Progenitor cell of endocrine pancreas (in vitro differentiated cells): ENCODE measurements around the gene CASP6. TPM values are rescaled to one million over a fixed set of nuclear protein-coding genes. Genes with fewer than 3 reads are reported as not detected.

Source experiments
- DNase-seq: peaks from one replicate; pipeline ENCODE4 v3.0.0; 2021; ENCODE audit warnings: low spot score; ENCODE audit not compliant: unreplicated experiment
- H3K27ac Mint-ChIP-seq: 2 replicates; pipeline ENCODE4 v1.8.0; 2021; ENCODE audit warnings: mild to moderate bottlenecking, moderate library complexity, mixed read lengths
- H3K27me3 Mint-ChIP-seq: 2 replicates; pipeline ENCODE4 v1.8.0; 2021; ENCODE audit warnings: mixed read lengths
- H3K36me3 Mint-ChIP-seq: 2 replicates; pipeline ENCODE4 v1.8.0; 2022; ENCODE audit warnings: mixed read lengths; ENCODE audit not compliant: insufficient read depth
- H3K4me1 Mint-ChIP-seq: 2 replicates; pipeline ENCODE4 v1.8.0; 2021; ENCODE audit warnings: low read depth, mixed read lengths
- H3K4me3 Mint-ChIP-seq: 2 replicates; pipeline ENCODE4 v1.8.0; 2021; ENCODE audit warnings: low read depth, mild to moderate bottlenecking, moderate library complexity, mixed read lengths
- H3K9me3 Mint-ChIP-seq: 2 replicates; pipeline ENCODE4 v1.8.0; 2021; ENCODE audit warnings: low read depth, mixed read lengths
- total RNA-seq: library from RNA; stranded (reverse); gene quantifications from 2 replicates; pipeline ENCODE4 v1.2.1, GENCODE V29; 2021
- TF ChIP-seq, protein P1 (sequence below): fragments of 200-600 bp; sonication (generic); IDR thresholded peaks from one replicate; pipeline ENCODE4 v1.5.0; 2021; ENCODE audit warnings: antibody characterized with exemption, mild to moderate bottlenecking; ENCODE audit not compliant: unreplicated experiment

The CASP6 gene
- total RNA-seq, 1 donor from 2014 or later, result 61.0 TPM

- Mint-ChIP-seq H3K36me3 (no peaks in the 10 kb centered on the region), H3K4me1 (no peaks in the 10 kb centered on the region), H3K9me3 (no peaks in the 10 kb centered on the region), H3K27me3 (no peaks in the 10 kb centered on the region), H3K4me3 (no peak overlapping the region), H3K27ac (no peak overlapping the region)
- DNase-seq, result no peak
- TF ChIP-seq, protein P1, sequence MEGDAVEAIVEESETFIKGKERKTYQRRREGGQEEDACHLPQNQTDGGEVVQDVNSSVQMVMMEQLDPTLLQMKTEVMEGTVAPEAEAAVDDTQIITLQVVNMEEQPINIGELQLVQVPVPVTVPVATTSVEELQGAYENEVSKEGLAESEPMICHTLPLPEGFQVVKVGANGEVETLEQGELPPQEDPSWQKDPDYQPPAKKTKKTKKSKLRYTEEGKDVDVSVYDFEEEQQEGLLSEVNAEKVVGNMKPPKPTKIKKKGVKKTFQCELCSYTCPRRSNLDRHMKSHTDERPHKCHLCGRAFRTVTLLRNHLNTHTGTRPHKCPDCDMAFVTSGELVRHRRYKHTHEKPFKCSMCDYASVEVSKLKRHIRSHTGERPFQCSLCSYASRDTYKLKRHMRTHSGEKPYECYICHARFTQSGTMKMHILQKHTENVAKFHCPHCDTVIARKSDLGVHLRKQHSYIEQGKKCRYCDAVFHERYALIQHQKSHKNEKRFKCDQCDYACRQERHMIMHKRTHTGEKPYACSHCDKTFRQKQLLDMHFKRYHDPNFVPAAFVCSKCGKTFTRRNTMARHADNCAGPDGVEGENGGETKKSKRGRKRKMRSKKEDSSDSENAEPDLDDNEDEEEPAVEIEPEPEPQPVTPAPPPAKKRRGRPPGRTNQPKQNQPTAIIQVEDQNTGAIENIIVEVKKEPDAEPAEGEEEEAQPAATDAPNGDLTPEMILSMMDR, result no peak
These were observed 45.3 kb downstream of the CASP6 start for GRCh38 chr4:109657854-109658418.

DNA sequence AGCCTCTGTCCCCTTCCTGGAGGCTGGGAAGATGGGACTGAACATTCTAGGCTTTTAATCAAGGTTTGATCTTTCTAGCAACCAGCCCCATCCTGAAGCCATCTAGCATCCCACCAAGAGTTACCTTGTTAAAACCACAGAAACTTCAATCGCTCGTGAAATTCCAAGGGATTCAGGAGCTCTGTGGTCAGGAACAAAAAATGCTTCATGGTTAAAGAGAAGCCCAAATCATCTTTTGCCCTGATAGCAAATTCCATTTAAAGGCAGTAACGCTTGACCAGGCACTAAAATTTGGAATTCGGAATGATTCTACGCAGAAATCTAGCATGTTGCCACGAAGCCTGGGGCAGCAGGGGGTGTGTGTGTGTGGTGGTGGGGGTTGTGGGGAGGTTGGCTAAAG lies 47.8 kb downstream of the CASP6 start:
- Mint-ChIP-seq H3K27me3 (no peaks in the 10 kb centered on the region), H3K4me1 (no peaks in the 10 kb centered on the region), H3K4me3 (no peak overlapping the region), H3K36me3 (no peaks in the 10 kb centered on the region), H3K27ac (no peak overlapping the region), H3K9me3 (peaks cover 6% of the 10 kb centered on the region)
- TF ChIP-seq, protein P1, result no peak
- DNase-seq, result no peak

DNA sequence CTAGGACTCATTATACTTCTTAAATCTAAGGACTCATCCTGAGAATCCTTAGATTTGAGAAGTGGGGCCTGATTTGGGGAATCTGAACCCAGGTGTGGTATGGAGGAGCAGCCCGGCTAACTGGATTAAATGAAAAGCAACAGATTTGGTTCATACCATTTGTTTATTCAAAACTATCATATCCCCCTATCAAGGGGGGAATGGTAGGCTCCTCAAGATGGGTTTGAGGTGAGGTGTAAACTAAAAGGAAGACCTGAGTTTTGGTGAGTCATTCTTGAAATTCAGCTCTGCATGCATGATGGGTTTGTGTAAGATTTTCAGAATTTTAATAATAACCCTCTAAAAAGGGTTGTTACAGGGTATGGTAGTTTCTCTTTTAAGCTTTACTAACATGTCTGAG lies 53.4 kb downstream of the CASP6 start:
- no peak overlapping the region for H3K27ac Mint-ChIP-seq
- H3K4me3 Mint-ChIP-seq, result no peak overlapping the region
- DNase-seq, result no peak
- no peaks in the 10 kb centered on the region for H3K4me1 Mint-ChIP-seq
- TF ChIP-seq, protein P1, result no peak
- no peaks in the 10 kb centered on the region for H3K36me3 Mint-ChIP-seq
- peaks cover 11% of the 10 kb centered on the region for H3K9me3 Mint-ChIP-seq
- H3K27me3 Mint-ChIP-seq, result no peaks in the 10 kb centered on the region

GRCh38 chr4:109648997-109649575 lies 54.2 kb downstream of the CASP6 start:
- H3K9me3 Mint-ChIP-seq, result peaks cover 11% of the 10 kb centered on the region
- H3K27ac Mint-ChIP-seq, result no peak overlapping the region
- no peaks in the 10 kb centered on the region for H3K4me1 Mint-ChIP-seq
- no peak overlapping the region for H3K4me3 Mint-ChIP-seq
- TF ChIP-seq, protein P1, result no peak
- no peaks in the 10 kb centered on the region for H3K27me3 Mint-ChIP-seq
- no peaks in the 10 kb centered on the region for H3K36me3 Mint-ChIP-seq
- no peak for DNase-seq

GRCh38 chr4:109648266-109648996 lies 54.8 kb downstream of the CASP6 start:
- no peaks in the 10 kb centered on the region for H3K4me1 Mint-ChIP-seq
- H3K27ac Mint-ChIP-seq, result no peak overlapping the region
- TF ChIP-seq, protein P1, result no peak
- DNase-seq, result no peak
- no peak overlapping the region for H3K4me3 Mint-ChIP-seq
- H3K9me3 Mint-ChIP-seq, result peaks cover 11% of the 10 kb centered on the region
- H3K36me3 Mint-ChIP-seq, result no peaks in the 10 kb centered on the region
- no peaks in the 10 kb centered on the region for H3K27me3 Mint-ChIP-seq
